SK-N-SH (cell line): ENCODE measurements around the gene OR2L13.

Experiments
- POLR2AphosphoS5 ChIP-seq: IDR thresholded peaks from 2 replicates; pipeline ENCODE4 v1.6.1; 2012; ENCODE audit warnings: low read depth, low read length
- RCOR1 ChIP-seq: fragments of 150-350 bp; IDR thresholded peaks from 2 replicates; pipeline ENCODE4 v1.6.1; 2017; ENCODE audit warnings: antibody characterized with exemption, low read length
- TAF1 ChIP-seq: IDR thresholded peaks from 2 replicates; pipeline ENCODE4 v1.6.1; 2012; ENCODE audit warnings: low read depth, mild to moderate bottlenecking, low read length, moderate library complexity, borderline replicate concordance
- TF ChIP-seq, protein P1 (sequence below): fragments of 200-600 bp; sonication (generic); IDR thresholded peaks from 2 replicates; pipeline ENCODE4 v1.6.1; 2017; ENCODE audit warnings: antibody characterized with exemption, mild to moderate bottlenecking, moderate library complexity

DNA sequence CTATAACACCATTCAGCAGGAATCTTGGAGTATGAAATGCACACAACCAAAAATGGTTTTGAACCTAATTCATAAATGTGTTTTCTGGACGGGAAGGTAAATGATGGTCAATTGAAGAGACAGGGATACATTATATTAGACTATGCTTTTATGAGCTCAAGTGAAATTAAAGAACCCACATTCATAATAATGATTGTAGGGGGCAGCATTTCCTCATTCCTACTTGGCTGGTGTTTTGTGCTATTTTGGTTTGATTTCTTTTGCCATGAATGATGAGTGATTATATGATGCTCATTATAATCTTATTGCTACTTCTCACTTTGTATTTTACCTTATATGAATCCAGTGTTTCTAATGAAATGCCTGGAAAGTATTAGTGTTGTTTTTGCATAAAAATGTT is 48.0 kb upstream of the OR2L13 start:
- no peak for TF ChIP-seq RCOR1
- TF ChIP-seq, protein P1, sequence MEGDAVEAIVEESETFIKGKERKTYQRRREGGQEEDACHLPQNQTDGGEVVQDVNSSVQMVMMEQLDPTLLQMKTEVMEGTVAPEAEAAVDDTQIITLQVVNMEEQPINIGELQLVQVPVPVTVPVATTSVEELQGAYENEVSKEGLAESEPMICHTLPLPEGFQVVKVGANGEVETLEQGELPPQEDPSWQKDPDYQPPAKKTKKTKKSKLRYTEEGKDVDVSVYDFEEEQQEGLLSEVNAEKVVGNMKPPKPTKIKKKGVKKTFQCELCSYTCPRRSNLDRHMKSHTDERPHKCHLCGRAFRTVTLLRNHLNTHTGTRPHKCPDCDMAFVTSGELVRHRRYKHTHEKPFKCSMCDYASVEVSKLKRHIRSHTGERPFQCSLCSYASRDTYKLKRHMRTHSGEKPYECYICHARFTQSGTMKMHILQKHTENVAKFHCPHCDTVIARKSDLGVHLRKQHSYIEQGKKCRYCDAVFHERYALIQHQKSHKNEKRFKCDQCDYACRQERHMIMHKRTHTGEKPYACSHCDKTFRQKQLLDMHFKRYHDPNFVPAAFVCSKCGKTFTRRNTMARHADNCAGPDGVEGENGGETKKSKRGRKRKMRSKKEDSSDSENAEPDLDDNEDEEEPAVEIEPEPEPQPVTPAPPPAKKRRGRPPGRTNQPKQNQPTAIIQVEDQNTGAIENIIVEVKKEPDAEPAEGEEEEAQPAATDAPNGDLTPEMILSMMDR, result no peak
- TF ChIP-seq POLR2AphosphoS5, result no peak
- TF ChIP-seq TAF1, result no peak
